ENCODE data around the gene CERK. TPM values are rescaled to one million over a fixed set of nuclear protein-coding genes. Genes with fewer than 3 reads are reported as not detected.

Gene CERK
- polyA plus RNA-seq, 1 of the 3 experiments (the other 2 are of a cell fraction) = 32.6 TPM

DNA sequence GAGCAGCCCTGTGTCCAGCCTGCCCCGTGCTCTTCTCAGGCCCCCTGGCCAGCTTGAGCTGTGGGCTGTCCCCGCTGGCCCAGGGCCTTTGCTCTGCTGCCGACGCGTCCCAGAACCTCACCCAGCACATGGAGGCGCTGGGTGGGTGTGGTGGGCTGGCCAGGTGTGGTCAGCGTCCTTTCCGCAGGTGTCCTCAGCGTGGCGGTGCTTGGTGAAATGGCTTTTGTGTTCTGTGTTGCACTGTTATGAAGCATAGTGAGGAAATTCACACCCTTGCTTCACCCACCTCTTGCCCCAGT lies 80.4 kb downstream of the CERK start (continued):
- TF ChIP-seq, protein P1, sequence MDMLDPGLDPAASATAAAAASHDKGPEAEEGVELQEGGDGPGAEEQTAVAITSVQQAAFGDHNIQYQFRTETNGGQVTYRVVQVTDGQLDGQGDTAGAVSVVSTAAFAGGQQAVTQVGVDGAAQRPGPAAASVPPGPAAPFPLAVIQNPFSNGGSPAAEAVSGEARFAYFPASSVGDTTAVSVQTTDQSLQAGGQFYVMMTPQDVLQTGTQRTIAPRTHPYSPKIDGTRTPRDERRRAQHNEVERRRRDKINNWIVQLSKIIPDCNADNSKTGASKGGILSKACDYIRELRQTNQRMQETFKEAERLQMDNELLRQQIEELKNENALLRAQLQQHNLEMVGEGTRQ (IDR thresholded peaks at IDR 0.05; ENCODE audit: borderline replicate concordance, low read depth, low read length) = no peak
- no peak for TF ChIP-seq SIN3A (IDR thresholded peaks at IDR 0.05; ENCODE audit: borderline replicate concordance, low read depth, low read length)
- TF ChIP-seq, protein P2, sequence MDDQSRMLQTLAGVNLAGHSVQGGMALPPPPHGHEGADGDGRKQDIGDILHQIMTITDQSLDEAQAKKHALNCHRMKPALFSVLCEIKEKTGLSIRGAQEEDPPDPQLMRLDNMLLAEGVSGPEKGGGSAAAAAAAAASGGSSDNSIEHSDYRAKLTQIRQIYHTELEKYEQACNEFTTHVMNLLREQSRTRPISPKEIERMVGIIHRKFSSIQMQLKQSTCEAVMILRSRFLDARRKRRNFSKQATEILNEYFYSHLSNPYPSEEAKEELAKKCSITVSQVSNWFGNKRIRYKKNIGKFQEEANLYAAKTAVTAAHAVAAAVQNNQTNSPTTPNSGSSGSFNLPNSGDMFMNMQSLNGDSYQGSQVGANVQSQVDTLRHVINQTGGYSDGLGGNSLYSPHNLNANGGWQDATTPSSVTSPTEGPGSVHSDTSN (IDR thresholded peaks at IDR 0.05) = no peak
- TF ChIP-seq RCOR1 (IDR thresholded peaks at IDR 0.05; ENCODE audit: low read length) = no peak
- TF ChIP-seq, protein P3, sequence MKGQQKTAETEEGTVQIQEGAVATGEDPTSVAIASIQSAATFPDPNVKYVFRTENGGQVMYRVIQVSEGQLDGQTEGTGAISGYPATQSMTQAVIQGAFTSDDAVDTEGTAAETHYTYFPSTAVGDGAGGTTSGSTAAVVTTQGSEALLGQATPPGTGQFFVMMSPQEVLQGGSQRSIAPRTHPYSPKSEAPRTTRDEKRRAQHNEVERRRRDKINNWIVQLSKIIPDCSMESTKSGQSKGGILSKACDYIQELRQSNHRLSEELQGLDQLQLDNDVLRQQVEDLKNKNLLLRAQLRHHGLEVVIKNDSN (IDR thresholded peaks at IDR 0.05; ENCODE audit: borderline replicate concordance, low read depth) = no peak
- no peak for TF ChIP-seq NFIC (IDR thresholded peaks at IDR 0.05; ENCODE audit: borderline replicate concordance)

DNA sequence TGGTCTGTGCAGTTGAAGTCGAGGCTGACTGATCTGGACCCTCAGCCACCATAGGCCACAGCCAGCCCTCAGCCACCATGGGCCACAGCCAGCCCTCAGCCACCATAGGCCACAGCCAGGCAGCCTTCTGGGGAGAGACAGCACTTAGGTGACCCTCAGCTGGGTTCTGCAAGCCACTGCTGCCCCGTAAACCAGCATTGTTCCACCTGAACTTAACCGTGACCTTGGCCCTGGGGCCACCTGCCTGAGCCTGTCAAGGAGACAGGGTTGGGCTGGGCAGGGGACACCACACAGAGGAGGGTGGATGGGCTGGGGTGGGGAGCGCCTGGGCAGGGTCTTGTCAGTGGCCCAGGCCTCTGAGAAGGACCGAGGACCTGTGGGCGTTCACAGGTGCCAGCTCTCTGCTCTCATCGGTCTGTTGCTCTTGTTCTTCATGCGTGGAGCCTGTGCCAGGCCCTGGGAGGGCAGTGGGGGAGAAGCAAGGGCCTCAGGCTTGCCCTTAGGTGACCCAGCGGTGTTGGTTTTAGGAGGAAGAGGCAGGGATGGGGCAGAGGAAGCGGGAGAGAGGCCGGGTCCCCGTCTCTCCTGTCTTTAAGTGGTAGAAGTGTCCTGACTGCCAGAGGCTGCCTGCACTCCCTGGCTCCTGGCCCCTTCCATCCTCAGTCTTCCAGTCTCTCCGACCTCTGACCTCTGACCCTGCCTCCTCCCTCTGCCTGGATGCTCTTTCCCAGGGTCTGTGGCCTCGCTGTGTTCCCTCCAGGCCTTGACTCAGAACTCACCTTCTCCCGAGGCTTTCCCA lies 81.0 kb downstream of the CERK start:
- CTCF ChIA-PET = interaction anchor here (4.2 kb wide), 1 partner anchor 93 kb away, joined by 20 read pairs; no protein-coding TSS in a partner anchor
- 75% methylated on average over 10 of the region's 15 CpGs for WGBS (ENCODE audit: low lambda C conversion rate)
- Histone ChIP-seq H3K9ac (no peak overlapping the region), H3K27ac (ENCODE audit: low read depth in 2 of 2, low read length in 1 of 2) (no peak overlapping the region), H3K4me1 (ENCODE audit: control insufficient read depth in 1 of 2, insufficient read depth in 2 of 2, low read depth in 1 of 2, low read length in 1 of 2) (peaks cover 0 to 35% of the 10 kb centered on the region in 2 experiments; a peak in 2 of 4 replicates), H3K4me2 (no peak overlapping the region), H3K36me3 (replicated peaks in 1 of 2; ENCODE audit: control insufficient read depth in 1 of 2, insufficient read depth in 2 of 2, low read length in 1 of 2) (no peaks in the 10 kb centered on the region), H3K79me2 (ENCODE audit: insufficient read depth) (no peaks in the 10 kb centered on the region), H3F3A (replicated peaks; ENCODE audit: insufficient read depth) (no peaks in the 10 kb centered on the region), H3K9me2 (no peaks in the 10 kb centered on the region), H2AFZ (ENCODE audit: low read depth) (no peak overlapping the region), H3K4me3 (ENCODE audit: low read depth in 2 of 2, low read length in 1 of 2) (no peak overlapping the region), H3K9me3 (no peaks in the 10 kb centered on the region), H4K20me1 (ENCODE audit: insufficient read depth) (peaks cover 8% of the 10 kb centered on the region; the same call in 1 of the 2 replicates), H3K27me3 (ENCODE audit: insufficient read depth) (no peaks in the 10 kb centered on the region)
- TF ChIP-seq FOXM1 (IDR thresholded peaks at IDR 0.05; ENCODE audit: low read depth) (no peak), GATA2 (CRISPR knock-in tag; IDR thresholded peaks at IDR 0.05) (no peak), CHD2 (IDR thresholded peaks at IDR 0.05; ENCODE audit: low read length, partially characterized antibody) (no peak), TEAD4 (IDR thresholded peaks at IDR 0.05; ENCODE audit: borderline replicate concordance, insufficient read depth) (no peak), JUND (IDR thresholded peaks at IDR 0.05) (no peak), NRF1 (IDR thresholded peaks at IDR 0.05; ENCODE audit: low read depth, low read length) (no peak), FOXJ3 (CRISPR knock-in tag; IDR thresholded peaks at IDR 0.05) (no peak), SMC3 (IDR thresholded peaks at IDR 0.05; ENCODE audit: low read depth, low read length) (no peak)
- TF ChIP-seq, protein P4, sequence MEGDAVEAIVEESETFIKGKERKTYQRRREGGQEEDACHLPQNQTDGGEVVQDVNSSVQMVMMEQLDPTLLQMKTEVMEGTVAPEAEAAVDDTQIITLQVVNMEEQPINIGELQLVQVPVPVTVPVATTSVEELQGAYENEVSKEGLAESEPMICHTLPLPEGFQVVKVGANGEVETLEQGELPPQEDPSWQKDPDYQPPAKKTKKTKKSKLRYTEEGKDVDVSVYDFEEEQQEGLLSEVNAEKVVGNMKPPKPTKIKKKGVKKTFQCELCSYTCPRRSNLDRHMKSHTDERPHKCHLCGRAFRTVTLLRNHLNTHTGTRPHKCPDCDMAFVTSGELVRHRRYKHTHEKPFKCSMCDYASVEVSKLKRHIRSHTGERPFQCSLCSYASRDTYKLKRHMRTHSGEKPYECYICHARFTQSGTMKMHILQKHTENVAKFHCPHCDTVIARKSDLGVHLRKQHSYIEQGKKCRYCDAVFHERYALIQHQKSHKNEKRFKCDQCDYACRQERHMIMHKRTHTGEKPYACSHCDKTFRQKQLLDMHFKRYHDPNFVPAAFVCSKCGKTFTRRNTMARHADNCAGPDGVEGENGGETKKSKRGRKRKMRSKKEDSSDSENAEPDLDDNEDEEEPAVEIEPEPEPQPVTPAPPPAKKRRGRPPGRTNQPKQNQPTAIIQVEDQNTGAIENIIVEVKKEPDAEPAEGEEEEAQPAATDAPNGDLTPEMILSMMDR (IDR thresholded peaks at IDR 0.05) = no peak
- TF ChIP-seq, protein P3 (IDR thresholded peaks at IDR 0.05; ENCODE audit: borderline replicate concordance, low read depth) = no peak
- TF ChIP-seq, protein P5, sequence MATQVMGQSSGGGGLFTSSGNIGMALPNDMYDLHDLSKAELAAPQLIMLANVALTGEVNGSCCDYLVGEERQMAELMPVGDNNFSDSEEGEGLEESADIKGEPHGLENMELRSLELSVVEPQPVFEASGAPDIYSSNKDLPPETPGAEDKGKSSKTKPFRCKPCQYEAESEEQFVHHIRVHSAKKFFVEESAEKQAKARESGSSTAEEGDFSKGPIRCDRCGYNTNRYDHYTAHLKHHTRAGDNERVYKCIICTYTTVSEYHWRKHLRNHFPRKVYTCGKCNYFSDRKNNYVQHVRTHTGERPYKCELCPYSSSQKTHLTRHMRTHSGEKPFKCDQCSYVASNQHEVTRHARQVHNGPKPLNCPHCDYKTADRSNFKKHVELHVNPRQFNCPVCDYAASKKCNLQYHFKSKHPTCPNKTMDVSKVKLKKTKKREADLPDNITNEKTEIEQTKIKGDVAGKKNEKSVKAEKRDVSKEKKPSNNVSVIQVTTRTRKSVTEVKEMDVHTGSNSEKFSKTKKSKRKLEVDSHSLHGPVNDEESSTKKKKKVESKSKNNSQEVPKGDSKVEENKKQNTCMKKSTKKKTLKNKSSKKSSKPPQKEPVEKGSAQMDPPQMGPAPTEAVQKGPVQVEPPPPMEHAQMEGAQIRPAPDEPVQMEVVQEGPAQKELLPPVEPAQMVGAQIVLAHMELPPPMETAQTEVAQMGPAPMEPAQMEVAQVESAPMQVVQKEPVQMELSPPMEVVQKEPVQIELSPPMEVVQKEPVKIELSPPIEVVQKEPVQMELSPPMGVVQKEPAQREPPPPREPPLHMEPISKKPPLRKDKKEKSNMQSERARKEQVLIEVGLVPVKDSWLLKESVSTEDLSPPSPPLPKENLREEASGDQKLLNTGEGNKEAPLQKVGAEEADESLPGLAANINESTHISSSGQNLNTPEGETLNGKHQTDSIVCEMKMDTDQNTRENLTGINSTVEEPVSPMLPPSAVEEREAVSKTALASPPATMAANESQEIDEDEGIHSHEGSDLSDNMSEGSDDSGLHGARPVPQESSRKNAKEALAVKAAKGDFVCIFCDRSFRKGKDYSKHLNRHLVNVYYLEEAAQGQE (IDR thresholded peaks at IDR 0.05; ENCODE audit: low read depth, low read length) = no peak
- TF ChIP-seq, protein P6, sequence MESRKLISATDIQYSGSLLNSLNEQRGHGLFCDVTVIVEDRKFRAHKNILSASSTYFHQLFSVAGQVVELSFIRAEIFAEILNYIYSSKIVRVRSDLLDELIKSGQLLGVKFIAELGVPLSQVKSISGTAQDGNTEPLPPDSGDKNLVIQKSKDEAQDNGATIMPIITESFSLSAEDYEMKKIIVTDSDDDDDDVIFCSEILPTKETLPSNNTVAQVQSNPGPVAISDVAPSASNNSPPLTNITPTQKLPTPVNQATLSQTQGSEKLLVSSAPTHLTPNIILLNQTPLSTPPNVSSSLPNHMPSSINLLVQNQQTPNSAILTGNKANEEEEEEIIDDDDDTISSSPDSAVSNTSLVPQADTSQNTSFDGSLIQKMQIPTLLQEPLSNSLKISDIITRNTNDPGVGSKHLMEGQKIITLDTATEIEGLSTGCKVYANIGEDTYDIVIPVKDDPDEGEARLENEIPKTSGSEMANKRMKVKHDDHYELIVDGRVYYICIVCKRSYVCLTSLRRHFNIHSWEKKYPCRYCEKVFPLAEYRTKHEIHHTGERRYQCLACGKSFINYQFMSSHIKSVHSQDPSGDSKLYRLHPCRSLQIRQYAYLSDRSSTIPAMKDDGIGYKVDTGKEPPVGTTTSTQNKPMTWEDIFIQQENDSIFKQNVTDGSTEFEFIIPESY (IDR thresholded peaks at IDR 0.05; ENCODE audit: borderline replicate concordance, low read depth) = no peak
- POLR2A ChIA-PET = no interaction called here
- no peak for DNase-seq
